IMR-90 (cell line): ENCODE measurements around the gene B3GAT1. TPM values are rescaled to one million over a fixed set of nuclear protein-coding genes. Genes with fewer than 3 reads are reported as not detected.

Experiments used
- ATAC-seq: fragments of 200-7000 bp; cut with Tn5 transposase; 2 replicates; pipeline ENCODE4 v1.9.1; 2020; ENCODE audit warnings: low read depth, mild to moderate bottlenecking, moderate library complexity
- BruUV-seq: library from RNA; stranded (reverse); fragments of 400-500 nt; replicated peaks from 2 replicates; lab custom pipeline; 2021; lab: Mats Ljungman, UMichigan
- CTCF ChIA-PET: fragments of 300-600 bp; formaldehyde crosslinking; extraction: SDS; loops from one replicate; lab custom pipeline; 2021; ENCODE audit warnings: antibody characterized with exemption; lab: Yijun Ruan, JAX
- POLR2A ChIA-PET: fragments of 300-600 bp; sonication (Branson Sonifier 250); formaldehyde crosslinking; loops from one replicate; lab custom pipeline; 2022; ENCODE audit warnings: antibody characterized with exemption; ENCODE audit not compliant: unreplicated experiment; lab: Charles Lee
- DNase-seq: peaks from one replicate; pipeline ENCODE4 v3.0.0; 2013
- H2AFZ ChIP-seq: replicated peaks from 2 replicates; pipeline ENCODE3; 2013; ENCODE audit warnings: low read length, mild to moderate bottlenecking; ENCODE audit not compliant: poor library complexity
- H2AK5ac ChIP-seq: 2 replicates; pipeline ENCODE4 v1.6.1; 2013; ENCODE audit warnings: low read depth, low read length, inconsistent platforms
- H2AK9ac ChIP-seq: replicated peaks from 2 replicates; pipeline ENCODE3; 2013; ENCODE audit warnings: mild to moderate bottlenecking, low read depth, low read length, moderate library complexity; ENCODE audit not compliant: poor library complexity
- H2BK120ac ChIP-seq: 2 replicates; pipeline ENCODE4 v1.6.1; 2013; ENCODE audit warnings: low read depth, low read length, inconsistent platforms
- H2BK15ac ChIP-seq: 3 replicates; pipeline ENCODE4 v1.6.1; 2013; ENCODE audit warnings: low read depth, low read length, inconsistent platforms
- H2BK20ac ChIP-seq: 2 replicates; pipeline ENCODE4 v1.6.1; 2013; ENCODE audit warnings: low read depth, mild to moderate bottlenecking, inconsistent platforms, low read length, moderate library complexity
- H2BK5ac ChIP-seq: 2 replicates; pipeline ENCODE4 v1.6.1; 2013; ENCODE audit warnings: mild to moderate bottlenecking, low read depth, low read length, inconsistent platforms; ENCODE audit not compliant: poor library complexity, severe bottlenecking
- H3K14ac ChIP-seq: replicated peaks from 2 replicates; pipeline ENCODE4 v1.6.1; 2013; ENCODE audit warnings: low read depth, low read length, inconsistent platforms
- H3K18ac ChIP-seq: 2 replicates; pipeline ENCODE4 v1.6.1; 2013; ENCODE audit warnings: low read depth, low read length, control low read depth
- H3K23ac ChIP-seq: 2 replicates; pipeline ENCODE4 v1.6.1; 2013; ENCODE audit warnings: low read depth, low read length, inconsistent platforms
- H3K27ac ChIP-seq: 2 replicates; pipeline ENCODE4 v1.5.1; 2013; ENCODE audit warnings: mild to moderate bottlenecking, control low read depth, low read length; ENCODE audit not compliant: insufficient read depth
- H3K27me3 ChIP-seq: 2 replicates; pipeline ENCODE4 v1.6.1; 2013; ENCODE audit warnings: low read length; ENCODE audit not compliant: control insufficient read depth, insufficient read depth
- H3K36me3 ChIP-seq: 2 replicates; pipeline ENCODE4 v1.6.1; 2013; ENCODE audit warnings: low read length, mixed read lengths; ENCODE audit not compliant: control insufficient read depth, insufficient read depth
- H3K4ac ChIP-seq: 2 replicates; pipeline ENCODE4 v1.6.1; 2013; ENCODE audit warnings: low read depth, low read length, inconsistent platforms
- H3K4me1 ChIP-seq: 2 replicates; pipeline ENCODE4 v1.6.1; 2013; ENCODE audit warnings: low read length, mixed read lengths; ENCODE audit not compliant: control insufficient read depth, insufficient read depth
- H3K4me2 ChIP-seq: 2 replicates; pipeline ENCODE4 v1.6.1; 2013; ENCODE audit warnings: low read depth, mild to moderate bottlenecking, control low read depth, low read length, moderate library complexity
- H3K4me3 ChIP-seq: 2 replicates; pipeline ENCODE4 v1.5.1; 2013; ENCODE audit warnings: low read depth, mild to moderate bottlenecking, control low read depth, low read length, moderate library complexity; ENCODE audit not compliant: insufficient read depth
- H3K56ac ChIP-seq: 2 replicates; pipeline ENCODE4 v1.6.1; 2013; ENCODE audit warnings: low read length, inconsistent platforms; ENCODE audit not compliant: insufficient read depth; ENCODE audit errors: extremely low read depth
- H3K79me1 ChIP-seq, 2 experiments: 2 replicates each; pipeline ENCODE4 v1.6.1; 2013; ENCODE audit warnings: low read length in 2 of 2, inconsistent platforms in 1 of 2, low read depth in 1 of 2
- H3K9ac ChIP-seq: 2 replicates; pipeline ENCODE4 v1.6.1; 2013; ENCODE audit warnings: low read depth, low read length, control low read depth
- H3K9me1 ChIP-seq: 2 replicates; pipeline ENCODE4 v1.6.1; 2013; ENCODE audit warnings: low read length, inconsistent platforms; ENCODE audit not compliant: insufficient read depth
- H3K9me3 ChIP-seq: 2 replicates; pipeline ENCODE4 v1.6.1; 2013; ENCODE audit warnings: low read length; ENCODE audit not compliant: control insufficient read depth, insufficient read depth
- H4K20me1 ChIP-seq: 2 replicates; pipeline ENCODE4 v1.6.1; 2013; ENCODE audit warnings: low read length, inconsistent platforms; ENCODE audit not compliant: insufficient read depth
- H4K5ac ChIP-seq: 2 replicates; pipeline ENCODE4 v1.6.1; 2013; ENCODE audit warnings: mild to moderate bottlenecking, low read depth, low read length, control low read depth
- H4K8ac ChIP-seq, 2 experiments: 2 replicates each; pipeline ENCODE4 v1.6.1; 2013; ENCODE audit warnings: low read depth in 2 of 2, low read length in 2 of 2, control low read depth in 1 of 2, inconsistent platforms in 1 of 2
- H4K91ac ChIP-seq: 2 replicates; pipeline ENCODE4 v1.6.1; 2013; ENCODE audit warnings: low read depth, low read length, inconsistent platforms; ENCODE audit not compliant: insufficient read depth
- FOS ChIP-seq: fragments of 150-350 bp; IDR thresholded peaks from 2 replicates; pipeline ENCODE4 v1.6.1; 2016; ENCODE audit warnings: low read depth, low read length
- MXI1 ChIP-seq: IDR thresholded peaks from 2 replicates; pipeline ENCODE4 v1.6.1; 2012; ENCODE audit warnings: low read depth, mild to moderate bottlenecking, low read length, moderate library complexity, borderline replicate concordance
- NFE2L2 ChIP-seq: fragments of 150-350 bp; IDR thresholded peaks from 2 replicates; pipeline ENCODE4 v1.6.1; 2016; ENCODE audit warnings: low read depth, mild to moderate bottlenecking, low read length
- RCOR1 ChIP-seq: IDR thresholded peaks from 2 replicates; pipeline ENCODE4 v1.6.1; 2012; ENCODE audit warnings: mild to moderate bottlenecking, low read length, improper control_type of control experiment; ENCODE audit not compliant: insufficient replicate concordance
- SMC3 ChIP-seq: fragments of 150-350 bp; IDR thresholded peaks from 2 replicates; pipeline ENCODE4 v1.6.1; 2016; ENCODE audit warnings: low read depth, mild to moderate bottlenecking, antibody characterized with exemption, low read length, moderate library complexity
- WGBS, 2 experiments: methylation state at CpG; one replicate each; pipeline versions ENCODE4 v1.1.5 to v1.1.7; 2013; ENCODE audit warnings: missing lambda C conversion rate in 2 of 2; ENCODE audit not compliant: insufficient read length in 1 of 2; ENCODE audit errors: extremely low coverage in 2 of 2; 5-methylcytosine and 5-hydroxymethylcytosine counted together
- dilution Hi-C: fragments of 300-500 bp; cut with HindIII; formaldehyde crosslinking; loops from one replicate; pipeline ENCODE4 v1.14.3; 2018; ENCODE audit warnings: low sequenced_read_pairs; ENCODE audit not compliant: unreplicated experiment
- in situ Hi-C: fragments of 300-500 bp; cut with MboI; formaldehyde crosslinking; loops from 3 replicates; pipeline ENCODE4 v1.14.3; 2019; ENCODE audit warnings: low sequenced_read_pairs, inconsistent platforms, mixed read lengths
- intact Hi-C: fragments of 100-400 bp; cut with micrococcal nuclease; formaldehyde crosslinking; loops from 2 replicates; pipeline ENCODE4 v1.10.0; 2022
- polyA plus RNA-seq, 3 experiments: library from polyadenylated mRNA; depleted of rRNA; stranded (reverse); fragments of >200 nt; gene quantifications; 2 replicates each; pipeline ENCODE4 v1.2.3, GENCODE V29; 2012; ENCODE audit warnings: low replicate concordance in 1 of 3
- total RNA-seq: library from RNA; depleted of rRNA; stranded (reverse); fragments of >200 nt; gene quantifications from 2 replicates; pipeline ENCODE4 v1.2.3, GENCODE V29; 2012

B3GAT1 gene
- total and polyA plus RNA-seq, 2 of the 4 experiments (the other 2 are of a cell fraction) = not detected

- in situ Hi-C loops = no loop called here
These were observed 21.1 kb downstream of the B3GAT1 start for GRCh38 chr11:134390706-134391569.

More at GRCh38 chr11:134390706-134391569, 21.1 kb downstream of the B3GAT1 start:
- dilution Hi-C loops (no loop called here), intact Hi-C loops (no loop called here)
- H3K4me3 ChIP-seq = no peak overlapping the region
- H3K9ac ChIP-seq = no peak overlapping the region
- TF ChIP-seq NFE2L2 (no peak), SMC3 (no peak), RCOR1 (no peak), MXI1 (no peak), FOS (no peak)
- H3K4ac ChIP-seq = no peak overlapping the region
- H3K56ac ChIP-seq = no peak overlapping the region
- H3K9me1 ChIP-seq = no peaks in the 10 kb centered on the region
- no peak overlapping the region for H3K14ac ChIP-seq
- H2BK5ac ChIP-seq = no peak overlapping the region
- no peak overlapping the region for H3K23ac ChIP-seq
- no peaks in the 10 kb centered on the region for H3K4me1 ChIP-seq
- H3K36me3 ChIP-seq = no peaks in the 10 kb centered on the region
- no peaks in the 10 kb centered on the region for H3K27me3 ChIP-seq
- no peak overlapping the region for H4K8ac ChIP-seq
- no peak overlapping the region for H2BK20ac ChIP-seq
- 51% methylated on average over 5 of the region's 15 CpGs; no CpG with 5 or more reads in 1 of the 2 experiments for WGBS, 2 experiments
- H3K18ac ChIP-seq = no peak overlapping the region
- no peak overlapping the region for H2AK5ac ChIP-seq
- peaks cover 42% of the 10 kb centered on the region for H3K9me3 ChIP-seq
- H2AFZ ChIP-seq = no peak overlapping the region
- no peak overlapping the region for H2AK9ac ChIP-seq
- no TSS peak for BruUV-seq
- no peak overlapping the region for H2BK120ac ChIP-seq
- CTCF ChIA-PET = no interaction called here
- H3K27ac ChIP-seq = no peak overlapping the region
- ATAC-seq (no peak), DNase-seq (no peak)
- no peak overlapping the region for H4K5ac ChIP-seq
- H2BK15ac ChIP-seq = no peak overlapping the region
- no peak overlapping the region for H4K91ac ChIP-seq
- POLR2A ChIA-PET = no interaction called here
- H3K79me1 ChIP-seq = no peaks in the 10 kb centered on the region
- H3K4me2 ChIP-seq = no peak overlapping the region
- H4K20me1 ChIP-seq = no peaks in the 10 kb centered on the region
